Astrocyte of the cerebellum (primary cell): ENCODE data around the gene PRDM1.

Experiments used
- DNase-seq: peaks from one replicate; pipeline ENCODE4 v3.0.0-alpha.2; 2011; ENCODE audit warnings: low read depth
- H3K4me3 ChIP-seq: 2 replicates; pipeline ENCODE4 v1.5.1; 2011; ENCODE audit warnings: mild to moderate bottlenecking, low read depth, low read length, moderate library complexity
- in situ Hi-C: cut with HindIII; loops from 2 replicates; pipeline ENCODE4 v1.10.0; 2017; ENCODE audit warnings: low sequenced_read_pairs
- TF ChIP-seq, protein P1 (sequence below): IDR thresholded peaks from 2 replicates; pipeline ENCODE4 v1.5.1; 2012; ENCODE audit warnings: low read length, low read depth, moderate library complexity, mild to moderate bottlenecking; ENCODE audit errors: missing control alignments

Gene PRDM1

DNA sequence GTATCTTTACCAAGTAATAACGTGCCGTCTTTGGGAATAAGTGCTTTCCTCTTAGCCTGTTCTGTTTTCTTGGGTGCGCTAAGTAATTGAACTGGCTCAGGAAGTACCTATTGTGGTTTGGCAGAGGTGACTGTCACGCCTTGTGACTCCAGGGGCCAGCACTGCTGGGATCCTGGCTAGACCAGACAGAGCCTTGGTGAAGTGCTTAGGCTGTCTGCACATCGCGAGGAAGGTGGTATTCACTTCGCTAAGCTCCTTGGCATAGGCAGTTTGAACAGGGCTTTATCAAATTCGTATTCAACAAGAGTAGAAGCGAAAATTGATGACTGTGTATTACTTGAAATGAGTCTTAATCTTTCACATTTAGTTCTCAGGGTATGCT is 17.6 kb downstream of the PRDM1 start:
- no peak overlapping the region for H3K4me3 ChIP-seq
- TF ChIP-seq, protein P1, sequence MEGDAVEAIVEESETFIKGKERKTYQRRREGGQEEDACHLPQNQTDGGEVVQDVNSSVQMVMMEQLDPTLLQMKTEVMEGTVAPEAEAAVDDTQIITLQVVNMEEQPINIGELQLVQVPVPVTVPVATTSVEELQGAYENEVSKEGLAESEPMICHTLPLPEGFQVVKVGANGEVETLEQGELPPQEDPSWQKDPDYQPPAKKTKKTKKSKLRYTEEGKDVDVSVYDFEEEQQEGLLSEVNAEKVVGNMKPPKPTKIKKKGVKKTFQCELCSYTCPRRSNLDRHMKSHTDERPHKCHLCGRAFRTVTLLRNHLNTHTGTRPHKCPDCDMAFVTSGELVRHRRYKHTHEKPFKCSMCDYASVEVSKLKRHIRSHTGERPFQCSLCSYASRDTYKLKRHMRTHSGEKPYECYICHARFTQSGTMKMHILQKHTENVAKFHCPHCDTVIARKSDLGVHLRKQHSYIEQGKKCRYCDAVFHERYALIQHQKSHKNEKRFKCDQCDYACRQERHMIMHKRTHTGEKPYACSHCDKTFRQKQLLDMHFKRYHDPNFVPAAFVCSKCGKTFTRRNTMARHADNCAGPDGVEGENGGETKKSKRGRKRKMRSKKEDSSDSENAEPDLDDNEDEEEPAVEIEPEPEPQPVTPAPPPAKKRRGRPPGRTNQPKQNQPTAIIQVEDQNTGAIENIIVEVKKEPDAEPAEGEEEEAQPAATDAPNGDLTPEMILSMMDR = no peak
- DNase-seq = no peak
- in situ Hi-C loops = no loop called here

- no peak for DNase-seq
- in situ Hi-C loops = no loop called here
- TF ChIP-seq, protein P1 = no peak
- H3K4me3 ChIP-seq = no peak overlapping the region
Observed at GRCh38 chr6:106104476-106104875, 18.3 kb downstream of the PRDM1 start.

DNA sequence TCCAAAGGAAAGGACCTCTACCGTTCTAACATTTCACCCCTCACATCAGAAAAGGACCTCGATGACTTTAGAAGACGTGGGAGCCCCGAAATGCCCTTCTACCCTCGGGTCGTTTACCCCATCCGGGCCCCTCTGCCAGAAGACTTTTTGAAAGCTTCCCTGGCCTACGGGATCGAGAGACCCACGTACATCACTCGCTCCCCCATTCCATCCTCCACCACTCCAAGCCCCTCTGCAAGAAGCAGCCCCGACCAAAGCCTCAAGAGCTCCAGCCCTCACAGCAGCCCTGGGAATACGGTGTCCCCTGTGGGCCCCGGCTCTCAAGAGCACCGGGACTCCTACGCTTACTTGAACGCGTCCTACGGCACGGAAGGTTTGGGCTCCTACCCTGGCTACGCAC is 18.8 kb downstream of the PRDM1 start:
- in situ Hi-C loops = no loop called here
- TF ChIP-seq, protein P1 = no peak
- no peak overlapping the region for H3K4me3 ChIP-seq
- DNase-seq = no peak

DNA sequence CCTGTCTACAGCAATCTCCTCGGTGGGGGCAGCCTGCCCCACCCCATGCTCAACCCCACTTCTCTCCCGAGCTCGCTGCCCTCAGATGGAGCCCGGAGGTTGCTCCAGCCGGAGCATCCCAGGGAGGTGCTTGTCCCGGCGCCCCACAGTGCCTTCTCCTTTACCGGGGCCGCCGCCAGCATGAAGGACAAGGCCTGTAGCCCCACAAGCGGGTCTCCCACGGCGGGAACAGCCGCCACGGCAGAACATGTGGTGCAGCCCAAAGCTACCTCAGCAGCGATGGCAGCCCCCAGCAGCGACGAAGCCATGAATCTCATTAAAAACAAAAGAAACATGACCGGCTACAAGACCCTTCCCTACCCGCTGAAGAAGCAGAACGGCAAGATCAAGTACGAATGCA is 19.4 kb downstream of the PRDM1 start:
- TF ChIP-seq, protein P1 = no peak
- in situ Hi-C loops = no loop called here
- no peak overlapping the region for H3K4me3 ChIP-seq
- DNase-seq = no peak

- no peak for DNase-seq
- in situ Hi-C loops = no loop called here
- TF ChIP-seq, protein P1 = no peak
- H3K4me3 ChIP-seq = no peak overlapping the region
Observed at GRCh38 chr6:106106276-106107042, 20.3 kb downstream of the PRDM1 start.

DNA sequence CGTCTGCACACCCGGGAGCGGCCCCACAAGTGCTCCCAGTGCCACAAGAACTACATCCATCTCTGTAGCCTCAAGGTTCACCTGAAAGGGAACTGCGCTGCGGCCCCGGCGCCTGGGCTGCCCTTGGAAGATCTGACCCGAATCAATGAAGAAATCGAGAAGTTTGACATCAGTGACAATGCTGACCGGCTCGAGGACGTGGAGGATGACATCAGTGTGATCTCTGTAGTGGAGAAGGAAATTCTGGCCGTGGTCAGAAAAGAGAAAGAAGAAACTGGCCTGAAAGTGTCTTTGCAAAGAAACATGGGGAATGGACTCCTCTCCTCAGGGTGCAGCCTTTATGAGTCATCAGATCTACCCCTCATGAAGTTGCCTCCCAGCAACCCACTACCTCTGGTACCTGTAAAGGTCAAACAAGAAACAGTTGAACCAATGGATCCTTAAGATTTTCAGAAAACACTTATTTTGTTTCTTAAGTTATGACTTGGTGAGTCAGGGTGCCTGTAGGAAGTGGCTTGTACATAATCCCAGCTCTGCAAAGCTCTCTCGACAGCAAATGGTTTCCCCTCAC is 21.0 kb downstream of the PRDM1 start:
- in situ Hi-C loops = no loop called here
- no peak for DNase-seq
- TF ChIP-seq, protein P1 = no peak
- H3K4me3 ChIP-seq = no peak overlapping the region
